Astrocyte (in vitro differentiated cells and primary cell): ENCODE results near the gene ZGPAT. TPM values are rescaled to one million over a fixed set of nuclear protein-coding genes. Genes with fewer than 3 reads are reported as not detected.
"Not testable (repeated sequence)": the region's sequence is repeated elsewhere in the genome, so short reads cannot be mapped to it uniquely, and the experiment has no call there.

Experiments
- DNase-seq: peaks from one replicate; pipeline ENCODE4 v3.0.0-alpha.2; 2010; ENCODE audit warnings: low read depth
- FAIRE-seq: peaks from 2 replicates; lab custom pipeline; 2011; peaks lifted over from hg19 to GRCh38; lab: Jason Lieb, UNC
- H2AFZ ChIP-seq: 2 replicates; pipeline ENCODE4 v1.6.0; 2012; ENCODE audit warnings: low read depth, low read length, inconsistent platforms
- H3K27ac ChIP-seq: 2 replicates; pipeline ENCODE4 v1.5.1; 2011; ENCODE audit warnings: low read depth, low read length, inconsistent platforms
- H3K27me3 ChIP-seq: 2 replicates; pipeline ENCODE4 v1.6.0; 2011; ENCODE audit warnings: low read length, inconsistent platforms; ENCODE audit not compliant: insufficient read depth
- H3K36me3 ChIP-seq: 2 replicates; pipeline ENCODE4 v1.5.1; 2011; ENCODE audit warnings: low read length, inconsistent platforms; ENCODE audit not compliant: insufficient read depth
- H3K4me1 ChIP-seq: 2 replicates; pipeline ENCODE4 v1.5.1; 2011; ENCODE audit warnings: low read length, inconsistent platforms; ENCODE audit not compliant: insufficient read depth
- H3K4me2 ChIP-seq: 2 replicates; pipeline ENCODE4 v1.6.0; 2012; ENCODE audit warnings: low read length, inconsistent platforms
- H3K4me3 ChIP-seq: 2 replicates; pipeline ENCODE4 v1.5.1; 2011; ENCODE audit warnings: low read depth, mild to moderate bottlenecking, low read length, inconsistent platforms; ENCODE audit not compliant: insufficient read depth
- H3K79me2 ChIP-seq: 2 replicates; pipeline ENCODE4 v1.6.0; 2012; ENCODE audit warnings: mild to moderate bottlenecking, low read length, inconsistent platforms; ENCODE audit not compliant: insufficient read depth
- H3K9ac ChIP-seq: 2 replicates; pipeline ENCODE4 v1.6.0; 2012; ENCODE audit warnings: mild to moderate bottlenecking, low read length, inconsistent platforms
- H3K9me3 ChIP-seq: 2 replicates; pipeline ENCODE4 v1.5.1; 2012; ENCODE audit warnings: low read depth, mild to moderate bottlenecking, low read length, inconsistent platforms; ENCODE audit not compliant: insufficient read depth
- H4K20me1 ChIP-seq: 2 replicates; pipeline ENCODE4 v1.6.0; 2012; ENCODE audit warnings: low read length, inconsistent platforms; ENCODE audit not compliant: insufficient read depth
- H3K27ac Mint-ChIP-seq: one replicate; pipeline ENCODE4 v1.8.0; 2021; ENCODE audit warnings: mild to moderate bottlenecking, mixed read lengths; ENCODE audit not compliant: unreplicated experiment
- H3K27me3 Mint-ChIP-seq: one replicate; pipeline ENCODE4 v1.8.0; 2021; ENCODE audit warnings: low read depth, mixed read lengths; ENCODE audit not compliant: unreplicated experiment
- H3K36me3 Mint-ChIP-seq: one replicate; pipeline ENCODE4 v1.8.0; 2021; ENCODE audit warnings: low read depth, mixed read lengths; ENCODE audit not compliant: unreplicated experiment
- H3K4me1 Mint-ChIP-seq: one replicate; pipeline ENCODE4 v1.8.0; 2021; ENCODE audit warnings: low read depth, mixed read lengths; ENCODE audit not compliant: unreplicated experiment
- H3K4me3 Mint-ChIP-seq: one replicate; pipeline ENCODE4 v1.8.0; 2021; ENCODE audit warnings: mild to moderate bottlenecking, moderate library complexity, mixed read lengths; ENCODE audit not compliant: unreplicated experiment
- H3K9me3 Mint-ChIP-seq: one replicate; pipeline ENCODE4 v1.8.0; 2021; ENCODE audit warnings: mild to moderate bottlenecking, mixed read lengths; ENCODE audit not compliant: unreplicated experiment
- EZH2 ChIP-seq: IDR thresholded peaks from 2 replicates; pipeline ENCODE4 v1.6.1; 2012; ENCODE audit warnings: mild to moderate bottlenecking, low read length, inconsistent platforms; ENCODE audit not compliant: insufficient read depth
- total RNA-seq: library from RNA; stranded (reverse); gene quantifications from 2 replicates; pipeline ENCODE4 v1.2.1, GENCODE V29; 2021
- TF ChIP-seq, protein P1 (sequence below): IDR thresholded peaks from 2 replicates; pipeline ENCODE4 v1.5.1; 2011; ENCODE audit warnings: low read depth, mild to moderate bottlenecking, inconsistent platforms, low read length, moderate library complexity; ENCODE audit not compliant: insufficient read depth

ZGPAT gene
- total RNA-seq, 1 donor from 2014 or later, result 24.8 TPM

DNA sequence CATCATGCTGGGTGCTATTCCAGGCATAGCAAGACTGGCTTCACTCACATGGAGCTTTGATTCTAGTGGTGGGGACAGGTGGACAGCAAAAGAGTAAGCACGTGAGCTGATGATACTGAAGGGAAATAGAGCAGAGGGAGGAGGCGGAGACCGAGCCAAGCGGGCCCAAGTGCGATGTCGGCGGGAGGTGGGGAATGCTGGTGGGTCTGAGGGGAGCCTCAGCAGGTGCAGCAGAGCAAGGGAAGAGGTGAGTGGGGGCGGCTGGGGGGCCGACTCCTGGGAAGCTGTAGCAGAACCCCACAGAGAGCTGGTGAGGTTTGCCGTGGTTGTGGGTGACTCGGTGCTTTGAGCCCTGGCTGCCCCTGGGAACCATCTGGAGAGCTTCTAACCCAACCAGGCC is 39.5 kb upstream of the ZGPAT start:
- Histone ChIP-seq H3K27me3 (no peaks in the 10 kb centered on the region), H3K79me2 (peaks cover 13% of the 10 kb centered on the region), H4K20me1 (peaks cover 8% of the 10 kb centered on the region), H3K36me3 (peaks cover 17% of the 10 kb centered on the region), H3K9me3 (no peaks in the 10 kb centered on the region), H3K9ac (no peak overlapping the region), H2AFZ (no peak overlapping the region), H3K4me2 (no peak overlapping the region), H3K4me3 (no peak overlapping the region), H3K4me1 (no peaks in the 10 kb centered on the region), H3K27ac (no peak overlapping the region)
- H3K9me3 Mint-ChIP-seq, result no peaks in the 10 kb centered on the region
- H3K4me1 Mint-ChIP-seq, result peaks cover 3% of the 10 kb centered on the region
- DNase-seq (no peak), FAIRE-seq (no peak)
- TF ChIP-seq, protein P1, sequence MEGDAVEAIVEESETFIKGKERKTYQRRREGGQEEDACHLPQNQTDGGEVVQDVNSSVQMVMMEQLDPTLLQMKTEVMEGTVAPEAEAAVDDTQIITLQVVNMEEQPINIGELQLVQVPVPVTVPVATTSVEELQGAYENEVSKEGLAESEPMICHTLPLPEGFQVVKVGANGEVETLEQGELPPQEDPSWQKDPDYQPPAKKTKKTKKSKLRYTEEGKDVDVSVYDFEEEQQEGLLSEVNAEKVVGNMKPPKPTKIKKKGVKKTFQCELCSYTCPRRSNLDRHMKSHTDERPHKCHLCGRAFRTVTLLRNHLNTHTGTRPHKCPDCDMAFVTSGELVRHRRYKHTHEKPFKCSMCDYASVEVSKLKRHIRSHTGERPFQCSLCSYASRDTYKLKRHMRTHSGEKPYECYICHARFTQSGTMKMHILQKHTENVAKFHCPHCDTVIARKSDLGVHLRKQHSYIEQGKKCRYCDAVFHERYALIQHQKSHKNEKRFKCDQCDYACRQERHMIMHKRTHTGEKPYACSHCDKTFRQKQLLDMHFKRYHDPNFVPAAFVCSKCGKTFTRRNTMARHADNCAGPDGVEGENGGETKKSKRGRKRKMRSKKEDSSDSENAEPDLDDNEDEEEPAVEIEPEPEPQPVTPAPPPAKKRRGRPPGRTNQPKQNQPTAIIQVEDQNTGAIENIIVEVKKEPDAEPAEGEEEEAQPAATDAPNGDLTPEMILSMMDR, result no peak
- no peak for TF ChIP-seq EZH2
- peaks cover 21% of the 10 kb centered on the region for H3K36me3 Mint-ChIP-seq
- no peak overlapping the region for H3K4me3 Mint-ChIP-seq
- H3K27me3 Mint-ChIP-seq, result no peaks in the 10 kb centered on the region
- H3K27ac Mint-ChIP-seq, result no peak overlapping the region

DNA sequence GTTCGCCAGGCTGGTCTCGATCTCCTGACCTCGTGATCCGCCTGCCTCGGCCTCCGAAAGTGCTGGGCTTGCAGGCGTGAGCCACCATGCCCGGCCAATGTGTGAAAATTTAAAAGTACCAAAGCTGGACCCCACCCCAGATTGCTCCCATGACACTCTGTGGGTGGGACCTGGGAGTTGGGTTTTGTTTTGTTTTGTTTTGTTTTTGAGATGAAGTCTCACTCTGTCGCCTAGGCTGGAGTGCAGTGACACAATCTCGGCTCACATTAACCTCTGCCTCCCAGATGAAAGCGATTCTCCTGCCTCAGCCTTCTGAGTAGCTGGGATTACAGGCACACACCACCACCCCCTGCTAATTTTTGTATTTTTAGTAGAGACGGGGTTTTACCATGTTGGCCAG is 36.1 kb upstream of the ZGPAT start:
- H3K9me3 ChIP-seq, H3K9ac ChIP-seq, DNase-seq, H4K20me1 ChIP-seq, H3K9me3 Mint-ChIP-seq, H3K27me3 ChIP-seq, H3K4me3 ChIP-seq, H3K79me2 ChIP-seq, H3K27ac ChIP-seq, H3K4me1 ChIP-seq, H3K4me3 Mint-ChIP-seq, H3K4me1 Mint-ChIP-seq, FAIRE-seq, H2AFZ ChIP-seq, H3K4me2 ChIP-seq, H3K27ac Mint-ChIP-seq, H3K27me3 Mint-ChIP-seq: not testable (repeated sequence)
- H3K36me3 Mint-ChIP-seq, result peaks cover 21% of the 10 kb centered on the region
- H3K36me3 ChIP-seq, result peaks cover 16% of the 10 kb centered on the region

DNA sequence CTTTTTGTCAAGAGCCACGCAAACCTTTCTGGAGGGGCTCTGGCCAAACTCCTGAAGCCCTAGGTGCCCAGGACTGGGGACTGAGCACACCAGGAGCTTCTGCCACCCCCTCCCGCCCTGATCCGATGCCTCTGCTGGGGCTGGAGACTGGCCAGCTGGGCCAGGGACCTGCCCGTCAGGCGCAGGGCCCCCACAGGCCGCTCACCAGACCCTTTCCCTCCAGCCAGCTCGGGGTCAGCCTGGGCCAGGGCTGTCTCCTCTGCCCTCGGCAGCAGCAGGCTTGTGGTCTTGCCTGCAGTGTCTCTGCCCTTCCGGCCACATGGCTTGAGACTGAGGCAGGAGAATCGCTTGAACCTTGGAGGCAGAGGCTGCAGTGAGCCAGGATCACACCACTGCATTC is 35.2 kb upstream of the ZGPAT start:
- Mint-ChIP-seq H3K4me3 (peak overlapping the region; percentile 40), H3K36me3 (peaks cover 18% of the 10 kb centered on the region), H3K27me3 (no peaks in the 10 kb centered on the region), H3K4me1 (no peaks in the 10 kb centered on the region), H3K27ac (no peak overlapping the region), H3K9me3 (no peaks in the 10 kb centered on the region)
- Histone ChIP-seq H3K27me3 (no peaks in the 10 kb centered on the region), H3K4me2 (no peak overlapping the region), H3K9ac (no peak overlapping the region), H4K20me1 (no peaks in the 10 kb centered on the region), H2AFZ (no peak overlapping the region), H3K4me1 (no peaks in the 10 kb centered on the region), H3K4me3 (no peak overlapping the region), H3K27ac (no peak overlapping the region), H3K9me3 (no peaks in the 10 kb centered on the region), H3K79me2 (no peaks in the 10 kb centered on the region), H3K36me3 (peaks cover 13% of the 10 kb centered on the region)
- DNase-seq (no peak), FAIRE-seq (no peak)
- no peak for TF ChIP-seq EZH2
- TF ChIP-seq, protein P1, result no peak
